ENCODE data around the gene CPLANE1.
"Not testable (repeated sequence)": the region's sequence is repeated elsewhere in the genome, so short reads cannot be mapped to it uniquely, and the experiment has no call there.

CPLANE1 gene

GRCh38 chr5:37112383-37112991, 136.7 kb downstream of the CPLANE1 start:
- no peak for DNase-seq

GRCh38 chr5:37111426-37112382, 137.5 kb downstream of the CPLANE1 start:
- peak in 1 of 2 experiments; percentile 26 for DNase-seq

- no peak for DNase-seq
These were observed 139.0 kb downstream of the CPLANE1 start for GRCh38 chr5:37110135-37110534.

- no peak for DNase-seq
These were observed 139.8 kb downstream of the CPLANE1 start for GRCh38 chr5:37109338-37109737.

GRCh38 chr5:37103302-37103701, 145.9 kb downstream of the CPLANE1 start:
- DNase-seq = no peak

- DNase-seq = not testable (repeated sequence)
These were observed 149.9 kb downstream of the CPLANE1 start for GRCh38 chr5:37099267-37099666.

- DNase-seq = not testable (repeated sequence)
These were observed 155.4 kb downstream of the CPLANE1 start for GRCh38 chr5:37093795-37094194.

- DNase-seq = no peak
These were observed 158.4 kb downstream of the CPLANE1 start for GRCh38 chr5:37090781-37091180.

- DNase-seq = no peak
These were observed 159.0 kb downstream of the CPLANE1 start for GRCh38 chr5:37090123-37090726.

- no peak for DNase-seq
These were observed 161.2 kb downstream of the CPLANE1 start for GRCh38 chr5:37088009-37088408.

GRCh38 chr5:37086466-37087173, 162.6 kb downstream of the CPLANE1 start:
- no peak for DNase-seq

GRCh38 chr5:37086026-37086425, 163.2 kb downstream of the CPLANE1 start:
- not testable (repeated sequence) for DNase-seq

GRCh38 chr5:37082977-37083376, 166.2 kb downstream of the CPLANE1 start:
- not testable (repeated sequence) for DNase-seq

GRCh38 chr5:37080697-37081096, 168.5 kb downstream of the CPLANE1 start:
- DNase-seq = no peak

GRCh38 chr5:37077146-37077545, 172.0 kb downstream of the CPLANE1 start:
- DNase-seq = no peak

GRCh38 chr5:37075399-37075950, 173.7 kb downstream of the CPLANE1 start:
- no peak for DNase-seq

- no peak for DNase-seq
These were observed 177.1 kb downstream of the CPLANE1 start for GRCh38 chr5:37071901-37072581.

- no peak for DNase-seq
These were observed 177.7 kb downstream of the CPLANE1 start for GRCh38 chr5:37071487-37071886.

- DNase-seq = no peak
These were observed 184.7 kb downstream of the CPLANE1 start for GRCh38 chr5:37064442-37064841.

- no peak for DNase-seq
These were observed 185.4 kb downstream of the CPLANE1 start for GRCh38 chr5:37063739-37064138.

- no peak for DNase-seq
These were observed 189.1 kb downstream of the CPLANE1 start for GRCh38 chr5:37060030-37060429.

- no peak for DNase-seq
These were observed 192.4 kb downstream of the CPLANE1 start for GRCh38 chr5:37056762-37057161.
